CD4-positive, alpha-beta T cell treated with Interleukin-1 beta for 1 hour (primary cell): ENCODE measurements around the gene ZNF232.
"Not testable (repeated sequence)": the region's sequence is repeated elsewhere in the genome, so short reads cannot be mapped to it uniquely, and the experiment has no call there.

ENCODE experiments used
- DNase-seq, 2 donors: peaks; one replicate each; pipeline ENCODE4 v3.0.0-alpha.2; 2020 to 2022

Gene ZNF232

DNA sequence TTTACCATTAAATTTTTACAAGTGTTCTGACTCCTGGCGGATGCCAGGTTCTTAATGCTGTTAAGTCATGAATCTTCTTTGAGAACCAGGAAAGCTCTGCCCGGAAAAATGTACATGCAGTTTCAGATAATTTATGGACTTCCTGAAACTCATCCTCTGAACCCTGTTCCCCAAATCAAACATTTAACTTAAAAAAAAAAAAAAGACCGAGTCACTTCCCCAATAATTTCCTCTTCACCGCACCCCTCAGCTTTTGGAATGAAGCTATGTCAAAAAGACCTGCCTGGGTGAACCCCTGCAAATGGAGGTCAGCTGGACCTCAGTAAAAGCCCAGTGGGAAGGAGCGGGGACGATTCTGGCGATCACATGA is 15.0 kb downstream of the ZNF232 start:
- DNase-seq, result no peak

DNA sequence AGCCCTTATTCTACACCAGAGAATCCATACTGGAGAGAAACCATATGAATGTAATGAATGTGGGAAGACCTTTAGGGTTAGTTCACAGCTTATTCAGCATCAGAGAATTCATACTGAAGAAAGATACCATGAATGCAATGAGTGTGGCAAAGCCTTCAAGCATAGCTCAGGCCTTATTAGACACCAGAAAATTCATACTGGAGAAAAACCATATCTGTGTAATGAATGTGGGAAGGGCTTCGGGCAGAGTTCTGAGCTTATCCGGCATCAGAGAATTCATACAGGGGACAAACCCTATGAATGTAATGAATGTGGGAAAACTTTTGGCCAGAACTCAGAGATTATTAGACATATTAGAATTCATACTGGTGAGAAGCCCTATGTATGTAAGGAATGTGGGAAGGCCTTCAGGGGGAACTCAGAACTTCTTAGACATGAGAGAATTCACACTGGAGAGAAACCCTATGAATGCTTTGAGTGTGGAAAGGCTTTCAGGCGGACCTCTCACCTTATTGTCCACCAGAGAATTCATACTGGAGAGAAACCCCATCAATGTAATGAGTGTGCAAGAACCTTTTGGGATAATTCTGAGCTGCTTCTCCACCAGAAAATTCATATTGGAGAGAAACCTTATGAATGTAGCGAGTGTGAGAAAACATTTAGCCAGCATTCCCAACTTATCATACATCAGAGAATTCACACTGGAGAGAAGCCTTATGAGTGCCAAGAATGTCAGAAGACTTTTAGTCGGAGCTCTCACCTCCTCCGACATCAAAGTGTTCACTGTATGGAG is 19.3 kb downstream of the ZNF232 start:
- DNase-seq, result no peak

- no peak for DNase-seq
These were observed 31.1 kb downstream of the ZNF232 start for GRCh38 chr17:5080591-5080990.

GRCh38 chr17:5078106-5079028 is 33.3 kb downstream of the ZNF232 start, which contains the start of gene ZFP3:
TSS of gene ZFP3 (plus strand) at chr17:5078467. CDS start at chr17:5091505, 13,038 bp downstream.
- peak; percentile 80 to 85 for DNase-seq

- no peak for DNase-seq
These were observed 33.9 kb downstream of the ZNF232 start for GRCh38 chr17:5077781-5078105.

- DNase-seq, result not testable (repeated sequence)
These were observed 34.4 kb downstream of the ZNF232 start for GRCh38 chr17:5077275-5077674.

DNA sequence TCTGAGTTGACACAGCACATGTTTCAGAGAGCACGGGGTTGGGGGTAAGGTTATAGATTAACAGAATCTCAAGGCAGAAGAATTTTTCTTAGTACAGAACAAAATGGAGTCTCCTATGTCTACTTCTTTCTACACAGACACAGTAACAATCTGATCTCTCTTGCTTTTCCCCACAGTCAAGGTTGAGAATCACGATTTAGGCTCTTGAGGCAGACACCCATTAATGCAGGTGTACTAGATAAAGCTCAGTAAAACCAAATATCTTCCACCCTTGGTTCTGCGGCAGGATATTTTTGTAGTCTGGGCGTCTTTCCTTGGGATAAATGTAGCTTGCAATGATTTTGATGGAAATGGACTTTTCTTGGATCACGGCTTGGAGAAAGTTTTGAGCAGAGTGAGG is 36.2 kb downstream of the ZNF232 start:
- DNase-seq, result not testable (repeated sequence)

- DNase-seq, result no peak
These were observed 42.0 kb downstream of the ZNF232 start for GRCh38 chr17:5069724-5070123.

- DNase-seq, result no peak
These were observed 43.4 kb downstream of the ZNF232 start for GRCh38 chr17:5068236-5068635.

- DNase-seq, result no peak
These were observed 46.4 kb downstream of the ZNF232 start for GRCh38 chr17:5065227-5065744.
